ENCODE measurements around the gene GAB2. TPM values are rescaled to one million over a fixed set of nuclear protein-coding genes. Genes with fewer than 3 reads are reported as not detected.

GAB2 gene
- total and polyA plus RNA-seq, 2 of the 13 experiments (the other 11 are each of a cell fraction or from before 2014, with no cell fraction given), result 4.1 to 8.6 TPM

- TF ChIP-seq AKNA (CRISPR knock-in tag; IDR thresholded peaks at IDR 0.05; ENCODE audit: borderline replicate concordance) (no peak), ERF (CRISPR knock-in tag; IDR thresholded peaks at IDR 0.05) (peak; percentile 68; the same call in 1 of the 2 replicates), CC2D1A (CRISPR knock-in tag; IDR thresholded peaks at IDR 0.05) (no peak), JUNB (CRISPR knock-in tag; IDR thresholded peaks at IDR 0.05; ENCODE audit: borderline replicate concordance) (no peak), ZNF282 (IDR thresholded peaks at IDR 0.05; ENCODE audit: partially characterized antibody) (no peak), ZNF143 (CRISPR knock-in tag; IDR thresholded peaks at IDR 0.05) (no peak), PLRG1 (conservative IDR thresholded peaks at IDR 0.05) (no peak), RXRB (CRISPR knock-in tag; IDR thresholded peaks at IDR 0.05; ENCODE audit: borderline replicate concordance) (no peak), ZNF12 (CRISPR knock-in tag; IDR thresholded peaks at IDR 0.05) (no peak), ZSCAN5A (CRISPR knock-in tag; IDR thresholded peaks at IDR 0.05; ENCODE audit: borderline replicate concordance) (no peak), TCF7 (IDR thresholded peaks at IDR 0.05; ENCODE audit: low read depth) (no peak), TCF12 (IDR thresholded peaks at IDR 0.05) (no peak), TCF12 (CRISPR knock-in tag; IDR thresholded peaks at IDR 0.05) (no peak), ZNF550 (CRISPR knock-in tag; IDR thresholded peaks at IDR 0.05; ENCODE audit: borderline replicate concordance) (no peak), ZNF782 (CRISPR knock-in tag; IDR thresholded peaks at IDR 0.05; ENCODE audit: borderline replicate concordance) (no peak), PCBP2 (optimal IDR thresholded peaks at IDR 0.05; ENCODE audit: low read depth, low read length, poor library complexity, severe bottlenecking) (no peak), ZNF337 (CRISPR knock-in tag; IDR thresholded peaks at IDR 0.05; ENCODE audit: borderline replicate concordance, low read depth) (no peak), GATAD2A (CRISPR knock-in tag; IDR thresholded peaks at IDR 0.05) (0 out of 2 replicates have a peak, but pooled peaks have one; percentile 36), MTF1 (CRISPR knock-in tag; IDR thresholded peaks at IDR 0.05) (no peak), EED (CRISPR knock-in tag; IDR thresholded peaks at IDR 0.05) (no peak), ZBTB1 (CRISPR knock-in tag; IDR thresholded peaks at IDR 0.05; ENCODE audit: borderline replicate concordance) (no peak), STAT5B (CRISPR knock-in tag; IDR thresholded peaks at IDR 0.05) (no peak), EP300 (IDR thresholded peaks at IDR 0.05; ENCODE audit: low read depth in 2 of 2, low read length in 2 of 2) (0 out of 4 replicates have a peak, but pooled peaks of 1 of the 2 experiments have one; percentile 5), EP300 (CRISPR knock-in tag; IDR thresholded peaks at IDR 0.05; ENCODE audit: borderline replicate concordance) (no peak)
These were observed 416 bp upstream of the GAB2 start (continued) for GRCh38 chr11:78417888-78418583.
